SK-N-SH (cell line): ENCODE results near the gene DSCAM. TPM values are rescaled to one million over a fixed set of nuclear protein-coding genes. Genes with fewer than 3 reads are reported as not detected.

ENCODE experiments used
- CTCF ChIA-PET: fragments of 300-600, 350-600 bp; formaldehyde crosslinking; extraction: SDS; loops from one replicate; lab custom pipeline; 2021; lab: Yijun Ruan, JAX
- POLR2A ChIA-PET: fragments of 350-600 bp; sonication (Branson Sonifier 250); formaldehyde crosslinking; extraction: SDS; loops from one replicate; lab custom pipeline; 2020; ENCODE audit warnings: antibody characterized with exemption, inconsistent platforms; lab: Yijun Ruan, JAX
- DNase-seq: peaks from one replicate; pipeline ENCODE4 v3.0.0; 2012
- H2AFZ ChIP-seq: fragments of 200-600 bp; sonication (generic); 2 replicates; pipeline ENCODE4 v1.8.1; 2016; ENCODE audit warnings: antibody characterized with exemption, mild to moderate bottlenecking, low read depth
- H3F3A ChIP-seq: fragments of 200-600 bp; sonication (generic); replicated peaks from 2 replicates; pipeline ENCODE3; 2016; ENCODE audit warnings: antibody characterized with exemption, mild to moderate bottlenecking; ENCODE audit not compliant: insufficient read depth
- H3K27ac ChIP-seq, 2 experiments: fragments of 200-500 bp in 1 of 2; fragments of 200-600 bp in 1 of 2; sonication (Bioruptor generic) in 1 of 2; sonication (generic), shearing (Covaris generic) in 1 of 2; 2 replicates each; pipeline versions ENCODE4 v1.5.1 to v1.6.1; 2014 to 2016; ENCODE audit warnings: low read depth in 2 of 2, inconsistent platforms in 1 of 2, low read length in 1 of 2, mild to moderate bottlenecking in 1 of 2, mixed read lengths in 1 of 2
- H3K27me3 ChIP-seq: fragments of 200-600 bp; sonication (generic), shearing (Covaris generic); 2 replicates; pipeline ENCODE4 v1.6.1; 2016; ENCODE audit warnings: mixed run types; ENCODE audit not compliant: insufficient read depth
- H3K36me3 ChIP-seq, 2 experiments: fragments of 200-500 bp in 1 of 2; fragments of 200-600 bp in 1 of 2; sonication (Bioruptor generic) in 1 of 2; sonication (generic) in 1 of 2; replicated peaks in 1 of 2; 2 replicates each; pipeline versions ENCODE3 to v1.5.1; 2014 to 2016; ENCODE audit warnings: low read length in 1 of 2, mild to moderate bottlenecking in 1 of 2; ENCODE audit not compliant: insufficient read depth in 2 of 2, control insufficient read depth in 1 of 2
- H3K4me1 ChIP-seq, 2 experiments: fragments of 200-500 bp in 1 of 2; fragments of 200-600 bp in 1 of 2; sonication (Bioruptor generic) in 1 of 2; sonication (generic), shearing (Covaris generic) in 1 of 2; 2 replicates each; pipeline versions ENCODE4 v1.5.1 to v1.6.1; 2014 to 2016; ENCODE audit warnings: low read depth in 1 of 2, low read length in 1 of 2, mixed run types in 1 of 2; ENCODE audit not compliant: insufficient read depth in 2 of 2, control insufficient read depth in 1 of 2
- H3K4me2 ChIP-seq: fragments of 200-600 bp; sonication (generic), shearing (Covaris generic); 2 replicates; pipeline ENCODE4 v1.6.1; 2017; ENCODE audit warnings: mixed run types
- H3K4me3 ChIP-seq, 2 experiments: fragments of 200-500 bp in 1 of 2; fragments of 200-600 bp in 1 of 2; sonication (Bioruptor generic) in 1 of 2; sonication (generic), shearing (Covaris generic) in 1 of 2; 2 replicates each; pipeline versions ENCODE4 v1.5.1 to v1.8.1; 2014 to 2016; ENCODE audit warnings: low read depth in 2 of 2, inconsistent platforms in 1 of 2, low read length in 1 of 2, mild to moderate bottlenecking in 1 of 2, mixed read lengths in 1 of 2, moderate library complexity in 1 of 2
- H3K79me2 ChIP-seq: fragments of 200-600 bp; sonication (generic); 2 replicates; pipeline ENCODE4 v1.8.1; 2017; ENCODE audit warnings: mild to moderate bottlenecking; ENCODE audit not compliant: insufficient read depth
- H3K9ac ChIP-seq: fragments of 200-600 bp; sonication (generic); 2 replicates; pipeline ENCODE4 v1.6.1; 2017; ENCODE audit warnings: mixed run types
- H3K9me2 ChIP-seq: fragments of 200-600 bp; sonication (generic); 2 replicates; pipeline ENCODE4 v1.6.1; 2017; ENCODE audit warnings: mixed run types
- H3K9me3 ChIP-seq: fragments of 200-600 bp; sonication (generic); 2 replicates; pipeline ENCODE4 v1.6.1; 2017; ENCODE audit warnings: mixed run types, mild to moderate bottlenecking, moderate library complexity
- H4K20me1 ChIP-seq: fragments of 200-600 bp; sonication (generic); 2 replicates; pipeline ENCODE4 v1.6.1; 2017; ENCODE audit warnings: mild to moderate bottlenecking, mixed run types; ENCODE audit not compliant: insufficient read depth
- CHD2 ChIP-seq: fragments of 150-350 bp; IDR thresholded peaks from 2 replicates; pipeline ENCODE4 v1.6.1; 2018; ENCODE audit warnings: low read length; ENCODE audit not compliant: partially characterized antibody
- CTCF ChIP-seq: fragments of 200-600 bp; sonication (generic); IDR thresholded peaks from 2 replicates; pipeline ENCODE4 v1.6.1; 2017; ENCODE audit warnings: antibody characterized with exemption, mild to moderate bottlenecking, moderate library complexity
- ELF1 ChIP-seq: IDR thresholded peaks from 2 replicates; pipeline ENCODE4 v1.4.0; 2012
- EP300 ChIP-seq, 2 experiments: IDR thresholded peaks; 2 replicates each; pipeline versions ENCODE4 v1.4.0 to v1.6.1; 2012; ENCODE audit warnings: borderline replicate concordance in 1 of 2, low read depth in 1 of 2, low read length in 1 of 2
- EZH2phosphoT487 ChIP-seq: fragments of 200-600 bp; sonication (generic); IDR thresholded peaks from 2 replicates; pipeline ENCODE4 v1.6.1; 2017; ENCODE audit warnings: low read depth, mixed run types, mild to moderate bottlenecking, antibody characterized with exemption, moderate library complexity, borderline replicate concordance
- FOSL2 ChIP-seq: IDR thresholded peaks from 2 replicates; pipeline ENCODE4 v1.4.0; 2012; ENCODE audit warnings: low read depth, mild to moderate bottlenecking, moderate library complexity, borderline replicate concordance
- FOXM1 ChIP-seq: IDR thresholded peaks from 2 replicates; pipeline ENCODE4 v1.4.0; 2012; ENCODE audit warnings: low read depth, mild to moderate bottlenecking
- GABPA ChIP-seq: IDR thresholded peaks from 2 replicates; pipeline ENCODE4 v1.4.0; 2012; ENCODE audit warnings: low read depth, mild to moderate bottlenecking
- GATA2 ChIP-seq: sonication (generic); formaldehyde crosslinking; IDR thresholded peaks from 2 replicates; pipeline ENCODE4 v1.5.0; 2020; ENCODE audit warnings: mild to moderate bottlenecking, missing genetic modification reagents
- JUND ChIP-seq: IDR thresholded peaks from 2 replicates; pipeline ENCODE4 v1.4.0; 2012
- MAX ChIP-seq: IDR thresholded peaks from 2 replicates; pipeline ENCODE4 v1.4.0; 2012; ENCODE audit warnings: low read depth
- MEF2A ChIP-seq: IDR thresholded peaks from 2 replicates; pipeline ENCODE4 v1.4.0; 2012; ENCODE audit warnings: low read depth, borderline replicate concordance
- NFIC ChIP-seq: IDR thresholded peaks from 2 replicates; pipeline ENCODE4 v1.4.0; 2012; ENCODE audit warnings: borderline replicate concordance
- POLR2AphosphoS5 ChIP-seq: IDR thresholded peaks from 2 replicates; pipeline ENCODE4 v1.6.1; 2012; ENCODE audit warnings: low read depth, low read length
- RAD21 ChIP-seq: IDR thresholded peaks from 2 replicates; pipeline ENCODE4 v1.6.1; 2012; ENCODE audit warnings: mild to moderate bottlenecking, low read length
- RCOR1 ChIP-seq: fragments of 150-350 bp; IDR thresholded peaks from 2 replicates; pipeline ENCODE4 v1.6.1; 2017; ENCODE audit warnings: antibody characterized with exemption, low read length
- RFX5 ChIP-seq: IDR thresholded peaks from 2 replicates; pipeline ENCODE4 v1.6.1; 2012; ENCODE audit warnings: mild to moderate bottlenecking, improper control_type of control experiment, low read length
- RXRA ChIP-seq: IDR thresholded peaks from 2 replicates; pipeline ENCODE4 v1.4.0; 2012; ENCODE audit warnings: low read depth, mild to moderate bottlenecking, borderline replicate concordance
- SIN3A ChIP-seq: IDR thresholded peaks from 2 replicates; pipeline ENCODE4 v1.6.1; 2012; ENCODE audit warnings: low read depth, mild to moderate bottlenecking, low read length, moderate library complexity, borderline replicate concordance
- SMC3 ChIP-seq: IDR thresholded peaks from 2 replicates; pipeline ENCODE4 v1.6.1; 2012; ENCODE audit warnings: low read depth, low read length, improper control_type of control experiment
- TCF12 ChIP-seq: IDR thresholded peaks from 2 replicates; pipeline ENCODE4 v1.4.0; 2012
- USF1 ChIP-seq: IDR thresholded peaks from 2 replicates; pipeline ENCODE4 v1.4.0; 2012; ENCODE audit warnings: low read depth, borderline replicate concordance
- USF2 ChIP-seq: fragments of 150-350 bp; IDR thresholded peaks from 2 replicates; pipeline ENCODE4 v1.6.1; 2017; ENCODE audit warnings: antibody characterized with exemption, low read length, low read depth, borderline replicate concordance
- ZBTB33 ChIP-seq: IDR thresholded peaks from 2 replicates; pipeline ENCODE4 v1.4.0; 2012; ENCODE audit warnings: low read depth, borderline replicate concordance
- WGBS: methylation state at CpG from one replicate; pipeline ENCODE4 v1.1.6; 2017; ENCODE audit warnings: low lambda C conversion rate; 5-methylcytosine and 5-hydroxymethylcytosine counted together
- polyA plus RNA-seq, 3 experiments: library from polyadenylated mRNA; depleted of rRNA; stranded (reverse); fragments of >200 nt; gene quantifications; 2 replicates each; pipeline ENCODE4 v1.2.3, GENCODE V29; 2012

DSCAM gene
- polyA plus RNA-seq, 1 of the 3 experiments (the other 2 are of a cell fraction), result not detected

- DNase-seq, result no peak
- H2AFZ ChIP-seq, result no peak overlapping the region
- H3K27me3 ChIP-seq, result no peaks in the 10 kb centered on the region
- no peaks in the 10 kb centered on the region for H3K36me3 ChIP-seq
- TF ChIP-seq SIN3A (no peak), RCOR1 (no peak), USF1 (no peak), JUND (no peak), GATA2 (no peak), ELF1 (no peak), POLR2AphosphoS5 (no peak), SMC3 (no peak), RFX5 (no peak), NFIC (no peak), EZH2phosphoT487 (no peak), ZBTB33 (no peak), RXRA (no peak)
- no peak overlapping the region for H3K4me2 ChIP-seq
- H3F3A ChIP-seq, result no peaks in the 10 kb centered on the region
- WGBS, result 5% methylated on average over 2 of the region's 2 CpGs
- H3K4me1 ChIP-seq, result peaks cover 0 to 5% of the 10 kb centered on the region in 2 experiments; a peak in 1 of 4 replicates
- no peak overlapping the region for H3K4me3 ChIP-seq
- H3K79me2 ChIP-seq, result no peaks in the 10 kb centered on the region
- H3K9me2 ChIP-seq, result no peaks in the 10 kb centered on the region
- H4K20me1 ChIP-seq, result no peaks in the 10 kb centered on the region
- H3K9ac ChIP-seq, result no peak overlapping the region
- H3K27ac ChIP-seq, result no peak overlapping the region
- CTCF ChIA-PET, result no interaction called here
- POLR2A ChIA-PET, result no interaction called here
- H3K9me3 ChIP-seq, result no peaks in the 10 kb centered on the region; the same call in 1 of the 2 replicates
These were observed 194.5 kb downstream of the DSCAM start for GRCh38 chr21:40652436-40652835.

GRCh38 chr21:40647706-40648105, 199.3 kb downstream of the DSCAM start:
- Histone ChIP-seq H3K79me2 (no peaks in the 10 kb centered on the region), H3K4me2 (no peak overlapping the region), H3K4me1 (peaks cover 0 to 5% of the 10 kb centered on the region in 2 experiments; a peak in 1 of 4 replicates), H3K9me2 (no peaks in the 10 kb centered on the region), H3K9me3 (no peaks in the 10 kb centered on the region), H3K4me3 (no peak overlapping the region), H3F3A (no peaks in the 10 kb centered on the region), H3K36me3 (no peaks in the 10 kb centered on the region), H2AFZ (no peak overlapping the region), H3K27ac (no peak overlapping the region), H3K27me3 (no peaks in the 10 kb centered on the region), H3K9ac (no peak overlapping the region), H4K20me1 (no peaks in the 10 kb centered on the region)
- POLR2A ChIA-PET, result no interaction called here
- DNase-seq, result no peak
- 0% methylated on average over 2 of the region's 2 CpGs for WGBS
- CTCF ChIA-PET, result no interaction called here
- no peak for TF ChIP-seq CTCF
- no peak for TF ChIP-seq TCF12
- TF ChIP-seq EP300 (IDR thresholded peaks at IDR 0.05; ENCODE audit: borderline replicate concordance in 1 of 2, low read depth in 1 of 2, low read length in 1 of 2), result no peak
- TF ChIP-seq USF2, result no peak
- TF ChIP-seq FOXM1, result no peak
- TF ChIP-seq MAX, result no peak
- no peak for TF ChIP-seq CHD2
- TF ChIP-seq ELF1, result no peak
- TF ChIP-seq ZBTB33, result no peak
- no peak for TF ChIP-seq RAD21
- TF ChIP-seq GABPA, result no peak
- TF ChIP-seq FOSL2, result no peak
- no peak for TF ChIP-seq MEF2A
